NCI-H82 treated with DMSO at 0.1 percent for 48 hours (cell line): Measurements from ENCODE around the gene MGAT5.

Experiments
- DNase-seq: peaks from one replicate; lab custom pipeline; 2025; ENCODE audit not compliant: unreplicated experiment; lab: John Stamatoyannopoulos, UW

The MGAT5 gene

GRCh38 chr2:134412639-134412999 lies 158.7 kb downstream of the MGAT5 start:
- no peak for DNase-seq

DNA sequence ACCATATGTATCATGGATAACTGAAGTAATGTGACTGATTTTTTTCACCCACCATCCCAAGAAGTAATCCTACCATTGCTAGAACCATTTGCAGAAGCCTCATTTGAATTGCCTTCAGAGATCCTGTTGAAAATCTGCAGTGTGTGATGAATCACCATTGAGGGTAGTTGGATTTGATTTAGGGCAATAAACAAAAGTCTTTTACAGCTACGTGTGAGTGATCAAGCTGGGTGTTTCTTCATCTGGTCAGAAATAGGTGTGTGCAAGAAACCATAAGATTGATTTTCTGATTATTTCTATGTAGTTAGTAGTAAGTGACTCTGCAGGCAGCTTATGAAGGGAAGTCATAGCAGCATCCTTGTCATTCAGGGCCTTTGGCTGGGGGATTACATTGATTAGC lies 159.6 kb downstream of the MGAT5 start:
- DNase-seq: no peak

DNA sequence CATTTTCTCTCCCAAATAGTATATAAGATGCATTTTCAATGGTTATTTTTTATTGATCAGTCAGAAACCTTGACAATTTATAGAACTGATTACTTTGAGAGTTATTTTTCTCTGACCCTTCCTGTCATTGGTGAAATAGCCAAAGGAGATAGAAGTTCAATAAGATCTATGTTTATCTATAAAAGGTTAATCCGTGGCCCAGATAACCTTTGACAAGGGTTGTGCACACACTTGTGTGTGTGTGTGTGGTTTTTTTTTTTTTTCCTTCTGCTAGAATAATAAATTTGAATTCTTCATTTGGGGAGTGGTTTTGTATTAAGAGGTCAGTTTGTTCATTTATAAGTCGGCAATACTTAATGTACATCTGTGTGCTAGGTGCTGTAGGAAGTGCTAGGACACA lies 160.0 kb downstream of the MGAT5 start:
- DNase-seq: no peak

GRCh38 chr2:134416018-134416417 lies 162.1 kb downstream of the MGAT5 start:
- DNase-seq: no peak

- no peak for DNase-seq
These were observed 162.8 kb downstream of the MGAT5 start for GRCh38 chr2:134416637-134417036.

GRCh38 chr2:134417968-134418582 lies 164.2 kb downstream of the MGAT5 start:
- DNase-seq: no peak

DNA sequence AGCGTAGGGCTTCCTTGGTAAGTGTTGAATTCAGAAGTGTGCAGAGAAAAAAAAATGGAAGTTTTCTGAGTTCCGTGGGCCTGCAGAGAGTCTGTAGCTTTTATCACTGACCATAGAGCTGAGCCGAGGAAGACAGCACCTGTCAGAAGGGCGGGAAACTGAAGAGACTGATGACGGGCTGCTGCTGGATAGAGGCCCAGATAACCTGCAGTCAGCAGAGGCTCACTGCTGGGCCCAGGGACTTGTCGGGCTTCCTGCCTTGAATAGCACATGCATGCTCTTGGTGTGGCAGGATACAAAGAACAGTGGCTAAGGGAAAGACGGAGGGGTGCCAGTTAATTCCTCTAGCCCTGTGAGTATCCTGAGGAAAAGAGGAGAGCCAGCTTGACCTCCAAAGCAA lies 166.4 kb downstream of the MGAT5 start:
- DNase-seq: no peak

GRCh38 chr2:134420920-134421319 lies 167.0 kb downstream of the MGAT5 start:
- DNase-seq: no peak

- DNase-seq: no peak
These were observed 167.9 kb downstream of the MGAT5 start for GRCh38 chr2:134421556-134422328.

- no peak for DNase-seq
These were observed 172.0 kb downstream of the MGAT5 start for GRCh38 chr2:134425724-134426496.

GRCh38 chr2:134426721-134427120 lies 172.8 kb downstream of the MGAT5 start:
- no peak for DNase-seq

DNA sequence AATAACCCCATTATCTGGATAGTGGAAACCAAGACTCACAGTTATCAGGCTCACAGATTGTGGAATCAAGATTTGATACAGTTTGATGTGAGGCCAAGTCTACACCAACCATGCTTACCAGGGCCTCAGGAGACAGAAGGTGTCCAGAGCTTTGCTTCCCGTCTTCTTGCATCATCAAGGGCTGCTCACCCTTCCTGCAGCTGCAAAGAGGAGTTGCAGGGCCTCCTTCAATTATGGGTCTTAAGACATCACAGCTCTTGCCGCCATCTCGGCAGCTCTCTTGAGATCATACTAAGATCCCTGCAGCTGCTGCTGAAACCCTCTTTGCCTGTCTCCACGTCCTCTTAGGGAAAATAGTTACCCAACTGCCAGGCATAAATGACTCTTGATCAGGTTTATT lies 176.0 kb downstream of the MGAT5 start:
- no peak for DNase-seq

GRCh38 chr2:134431838-134432434 lies 178.1 kb downstream of the MGAT5 start:
- no peak for DNase-seq

GRCh38 chr2:134432435-134432883 lies 178.6 kb downstream of the MGAT5 start:
- no peak for DNase-seq

- no peak for DNase-seq
These were observed 179.6 kb downstream of the MGAT5 start for GRCh38 chr2:134433469-134433868.

GRCh38 chr2:134433979-134434378 lies 180.1 kb downstream of the MGAT5 start:
- DNase-seq: no peak

DNA sequence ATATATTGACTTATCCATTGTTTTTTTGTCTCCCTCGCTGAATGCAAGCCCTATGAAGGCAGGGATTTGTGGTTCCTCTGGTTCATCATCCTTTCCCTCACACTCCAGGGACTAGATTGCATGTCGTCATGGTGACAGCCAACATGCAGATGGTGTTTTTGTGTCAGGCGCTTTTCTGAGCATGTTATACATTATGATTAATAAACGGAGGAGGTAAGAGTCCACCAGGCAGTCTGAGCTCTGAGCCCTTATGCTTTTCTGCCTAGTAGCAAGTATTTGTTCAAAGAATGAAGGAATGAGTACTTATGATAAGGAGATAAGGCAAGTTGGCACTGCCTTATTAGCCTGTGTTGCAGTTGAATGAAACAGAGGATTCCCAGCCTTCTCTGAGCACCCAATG lies 181.6 kb downstream of the MGAT5 start:
- DNase-seq: no peak

DNA sequence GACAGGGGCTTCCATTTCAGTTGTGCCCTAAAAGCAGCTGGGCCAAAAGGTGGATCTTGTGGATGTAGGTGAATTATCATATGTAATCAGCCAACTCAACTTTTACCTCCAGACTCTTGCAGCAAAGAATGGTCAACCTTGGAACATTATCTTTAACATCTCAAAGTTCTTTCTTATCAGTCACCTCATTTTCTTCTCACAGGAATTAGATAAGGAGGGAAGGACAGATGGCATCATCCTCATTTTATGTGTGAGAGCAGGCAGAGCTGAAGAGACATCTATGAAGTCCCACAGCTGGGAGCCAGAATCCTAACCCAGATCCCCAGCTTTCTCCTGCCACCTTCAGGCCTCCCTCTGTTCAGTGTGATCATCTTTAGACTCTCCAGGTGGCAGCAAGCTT lies 182.1 kb downstream of the MGAT5 start:
- no peak for DNase-seq

DNA sequence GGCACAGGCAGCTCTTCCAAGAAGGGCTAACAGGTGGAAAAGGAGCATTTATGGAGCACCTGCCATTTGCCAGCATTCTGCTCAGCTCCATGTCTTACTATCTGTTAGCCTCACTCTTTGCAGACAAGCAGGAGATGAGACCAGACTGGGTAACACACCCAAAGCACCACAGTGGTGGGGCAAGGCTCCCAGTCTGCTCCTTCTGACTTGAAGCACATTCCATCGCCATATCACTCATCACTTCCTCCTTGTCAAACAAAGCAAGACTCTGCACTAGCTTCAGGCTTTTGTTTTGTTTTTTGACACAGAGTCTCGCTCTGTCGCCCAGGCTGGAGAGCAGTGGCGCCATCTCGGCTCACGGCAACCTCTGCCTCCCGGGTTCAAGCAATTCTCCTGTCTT lies 182.8 kb downstream of the MGAT5 start:
- DNase-seq: no peak

GRCh38 chr2:134438371-134438770 lies 184.5 kb downstream of the MGAT5 start:
- no peak for DNase-seq

GRCh38 chr2:134440336-134440909 lies 186.6 kb downstream of the MGAT5 start:
- no peak for DNase-seq
